Measurements from ENCODE around the gene UBN2. TPM values are rescaled to one million over a fixed set of nuclear protein-coding genes. Genes with fewer than 3 reads are reported as not detected.
"Not testable (repeated sequence)": the region's sequence is repeated elsewhere in the genome, so short reads cannot be mapped to it uniquely, and the experiment has no call there.

UBN2 gene
- total RNA-seq, 1 donor from 2014 or later: 34.4 TPM

DNA sequence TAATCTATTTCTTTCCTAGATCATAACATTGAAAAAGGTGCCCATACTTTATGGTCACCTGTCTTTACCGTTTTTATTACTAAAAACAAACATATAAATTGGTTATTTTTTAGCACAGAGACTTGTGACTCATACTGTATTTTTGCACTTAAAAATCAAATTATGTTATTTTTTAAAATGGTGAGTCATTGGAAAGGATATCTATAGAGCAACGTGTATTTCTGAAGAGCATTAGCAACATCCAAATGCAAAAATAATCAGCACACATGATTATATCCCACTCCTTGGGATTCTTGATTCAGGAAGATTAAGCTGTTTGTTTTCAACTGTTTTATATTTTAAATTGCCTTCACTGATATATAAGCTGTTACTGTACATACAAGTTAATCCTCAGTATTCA is 69.4 kb downstream of the UBN2 start:
- H3K4me3 Mint-ChIP-seq: no peak overlapping the region
- no peak for TF ChIP-seq CTCF (IDR thresholded peaks at IDR 0.05; ENCODE audit: unreplicated experiment)

GRCh38 chr7:139304517-139304916 is 73.5 kb downstream of the UBN2 start:
- TF ChIP-seq CTCF (IDR thresholded peaks at IDR 0.05; ENCODE audit: unreplicated experiment): no peak
- DNase-seq (ENCODE audit: low spot score in 2 of 2, unreplicated experiment in 2 of 2): no peak
- Mint-ChIP-seq H3K27ac (no peak overlapping the region), H3K27me3 (ENCODE audit: low read depth) (no peaks in the 10 kb centered on the region), H3K36me3 (peaks cover 6% of the 10 kb centered on the region), H3K4me1 (no peaks in the 10 kb centered on the region), H3K4me3 (no peak overlapping the region), H3K9me3 (no peaks in the 10 kb centered on the region)

More for the DNA sequence above, 69.4 kb downstream of the UBN2 start:
- peaks cover 18% of the 10 kb centered on the region for H3K36me3 Mint-ChIP-seq
- no peaks in the 10 kb centered on the region for H3K9me3 Mint-ChIP-seq
- H3K4me1 Mint-ChIP-seq: no peaks in the 10 kb centered on the region
- no peaks in the 10 kb centered on the region for H3K27me3 Mint-ChIP-seq (ENCODE audit: low read depth)
- no peak overlapping the region for H3K27ac Mint-ChIP-seq
- DNase-seq (ENCODE audit: low spot score in 2 of 2, unreplicated experiment in 2 of 2): no peak

DNA sequence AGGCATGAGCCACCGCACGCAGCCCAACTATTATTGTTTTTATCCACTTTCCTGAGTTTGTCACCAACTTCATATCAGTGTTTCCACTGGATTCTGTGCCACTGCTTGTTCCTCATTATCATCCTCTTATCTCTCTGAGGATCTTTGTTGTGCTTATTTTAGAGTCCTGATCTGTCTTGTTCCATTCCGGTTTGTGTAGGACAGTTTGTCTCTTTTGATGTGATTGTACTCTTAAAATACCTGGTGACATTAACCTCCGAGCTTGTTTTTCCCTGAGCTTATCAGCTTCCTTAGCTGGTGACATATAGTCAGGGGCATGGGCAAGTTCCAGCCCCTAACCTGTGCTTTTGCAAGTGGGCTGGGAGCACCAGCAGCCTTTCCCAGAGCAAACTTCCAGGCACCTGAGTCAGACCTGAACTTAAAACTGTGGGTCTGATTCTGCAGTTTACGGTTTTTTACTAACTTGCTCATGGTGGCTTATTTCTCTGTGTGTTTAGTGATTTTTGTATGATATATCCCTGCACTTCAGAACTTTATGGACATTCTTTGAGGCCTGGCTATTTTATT is 87.0 kb downstream of the UBN2 start:
- H3K4me3 Mint-ChIP-seq: no peak overlapping the region
- no peaks in the 10 kb centered on the region for H3K36me3 Mint-ChIP-seq
- no peak for TF ChIP-seq CTCF (IDR thresholded peaks at IDR 0.05; ENCODE audit: unreplicated experiment)
- DNase-seq (ENCODE audit: low spot score in 2 of 2, unreplicated experiment in 2 of 2): no peak
- no peaks in the 10 kb centered on the region for H3K9me3 Mint-ChIP-seq
- H3K27me3 Mint-ChIP-seq (ENCODE audit: low read depth): no peaks in the 10 kb centered on the region
- no peaks in the 10 kb centered on the region for H3K4me1 Mint-ChIP-seq
- H3K27ac Mint-ChIP-seq: no peak overlapping the region

- no peaks in the 10 kb centered on the region for H3K36me3 Mint-ChIP-seq
These were observed 90.2 kb downstream of the UBN2 start for GRCh38 chr7:139321071-139321745.

DNA sequence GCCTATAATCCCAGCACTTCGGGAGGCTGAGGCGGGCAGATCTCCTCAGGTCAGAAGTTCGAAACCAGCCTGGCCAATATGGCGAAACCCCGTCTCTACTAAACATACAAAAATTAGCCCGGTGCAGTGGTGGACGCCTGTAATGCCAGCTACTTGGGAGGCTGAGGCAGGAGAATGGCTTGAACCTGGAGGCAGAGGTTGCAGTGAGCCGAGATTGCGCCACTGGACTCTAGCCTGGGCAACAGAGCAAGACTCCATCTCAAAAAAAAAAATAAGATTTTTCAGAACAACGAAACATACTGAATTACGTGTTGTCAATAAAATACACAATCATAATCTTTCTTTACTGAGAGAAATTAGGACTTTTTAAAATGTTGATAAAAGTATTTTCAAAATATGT is 93.7 kb downstream of the UBN2 start:
- not testable (repeated sequence) for H3K27ac Mint-ChIP-seq; H3K36me3 Mint-ChIP-seq; H3K4me3 Mint-ChIP-seq; H3K9me3 Mint-ChIP-seq; H3K4me1 Mint-ChIP-seq; H3K27me3 Mint-ChIP-seq (ENCODE audit: low read depth); DNase-seq (ENCODE audit: low spot score in 2 of 2, unreplicated experiment in 2 of 2)

More at GRCh38 chr7:139321071-139321745, 90.2 kb downstream of the UBN2 start:
- no peak overlapping the region for H3K27ac Mint-ChIP-seq
- no peaks in the 10 kb centered on the region for H3K27me3 Mint-ChIP-seq (ENCODE audit: low read depth)
- DNase-seq (ENCODE audit: low spot score in 2 of 2, unreplicated experiment in 2 of 2): no peak
- no peaks in the 10 kb centered on the region for H3K9me3 Mint-ChIP-seq
- TF ChIP-seq CTCF (IDR thresholded peaks at IDR 0.05; ENCODE audit: unreplicated experiment): no peak
- no peak overlapping the region for H3K4me3 Mint-ChIP-seq
- H3K4me1 Mint-ChIP-seq: no peaks in the 10 kb centered on the region

- no peak overlapping the region for H3K4me3 Mint-ChIP-seq
- H3K4me1 Mint-ChIP-seq: peaks cover 6% of the 10 kb centered on the region
- no peaks in the 10 kb centered on the region for H3K27me3 Mint-ChIP-seq (ENCODE audit: low read depth)
- no peak for DNase-seq (ENCODE audit: low spot score in 2 of 2, unreplicated experiment in 2 of 2)
- H3K27ac Mint-ChIP-seq: no peak overlapping the region
- TF ChIP-seq CTCF (IDR thresholded peaks at IDR 0.05; ENCODE audit: unreplicated experiment): no peak
- H3K36me3 Mint-ChIP-seq: no peaks in the 10 kb centered on the region
- no peaks in the 10 kb centered on the region for H3K9me3 Mint-ChIP-seq
These were observed 97.3 kb downstream of the UBN2 start for GRCh38 chr7:139328375-139328774.

All from mesothelial cell of epicardium (in vitro differentiated cells).